C4-2B (cell line): ENCODE results near the gene SMAD2.
A peak's percentile ranks its signal among the peaks of the same experiment; 100 is the strongest.

ENCODE experiments used
- CTCF ChIP-seq: fragments of 450-650 bp; conservative IDR thresholded peaks from 2 replicates; pipeline ENCODE4 v1.5.1; 2017; ENCODE audit warnings: mild to moderate bottlenecking
- ZFX ChIP-seq: fragments of 450-650 bp; IDR thresholded peaks from 2 replicates; pipeline ENCODE4 v1.6.1; 2017

GRCh38 chr18:47772374-47773248 is 157.8 kb downstream of the SMAD2 start:
- TF ChIP-seq CTCF (peak; percentile 92), ZFX (no peak)
